Erythroblast (primary cell): ENCODE measurements around the gene ZSCAN10.

Experiments
- GATA1 ChIP-seq: IDR thresholded peaks from 2 replicates; pipeline ENCODE4 v1.6.1; 2011; ENCODE audit warnings: low read depth, mild to moderate bottlenecking, control low read depth, low read length, moderate library complexity
- POLR2A ChIP-seq: IDR thresholded peaks from 2 replicates; pipeline ENCODE4 v1.6.1; 2011; ENCODE audit warnings: mild to moderate bottlenecking, low read length

- TF ChIP-seq POLR2A (no peak), GATA1 (no peak)
Observed at GRCh38 chr16:3145660-3146059, 46.6 kb upstream of the ZSCAN10 start.
